GM19438 (cell line): ENCODE results near the gene IRS2.
A peak's percentile ranks its signal among the peaks of the same experiment; 100 is the strongest.
"Not testable (repeated sequence)": the region's sequence is repeated elsewhere in the genome, so short reads cannot be mapped to it uniquely, and the experiment has no call there.

Experiments
- ATAC-seq: cut with Tn5 transposase; IDR thresholded peaks from one replicate; pipeline ENCODE4 v1.9.1; 2021; ENCODE audit warnings: low read depth; ENCODE audit not compliant: unreplicated experiment

Gene IRS2, protein sequence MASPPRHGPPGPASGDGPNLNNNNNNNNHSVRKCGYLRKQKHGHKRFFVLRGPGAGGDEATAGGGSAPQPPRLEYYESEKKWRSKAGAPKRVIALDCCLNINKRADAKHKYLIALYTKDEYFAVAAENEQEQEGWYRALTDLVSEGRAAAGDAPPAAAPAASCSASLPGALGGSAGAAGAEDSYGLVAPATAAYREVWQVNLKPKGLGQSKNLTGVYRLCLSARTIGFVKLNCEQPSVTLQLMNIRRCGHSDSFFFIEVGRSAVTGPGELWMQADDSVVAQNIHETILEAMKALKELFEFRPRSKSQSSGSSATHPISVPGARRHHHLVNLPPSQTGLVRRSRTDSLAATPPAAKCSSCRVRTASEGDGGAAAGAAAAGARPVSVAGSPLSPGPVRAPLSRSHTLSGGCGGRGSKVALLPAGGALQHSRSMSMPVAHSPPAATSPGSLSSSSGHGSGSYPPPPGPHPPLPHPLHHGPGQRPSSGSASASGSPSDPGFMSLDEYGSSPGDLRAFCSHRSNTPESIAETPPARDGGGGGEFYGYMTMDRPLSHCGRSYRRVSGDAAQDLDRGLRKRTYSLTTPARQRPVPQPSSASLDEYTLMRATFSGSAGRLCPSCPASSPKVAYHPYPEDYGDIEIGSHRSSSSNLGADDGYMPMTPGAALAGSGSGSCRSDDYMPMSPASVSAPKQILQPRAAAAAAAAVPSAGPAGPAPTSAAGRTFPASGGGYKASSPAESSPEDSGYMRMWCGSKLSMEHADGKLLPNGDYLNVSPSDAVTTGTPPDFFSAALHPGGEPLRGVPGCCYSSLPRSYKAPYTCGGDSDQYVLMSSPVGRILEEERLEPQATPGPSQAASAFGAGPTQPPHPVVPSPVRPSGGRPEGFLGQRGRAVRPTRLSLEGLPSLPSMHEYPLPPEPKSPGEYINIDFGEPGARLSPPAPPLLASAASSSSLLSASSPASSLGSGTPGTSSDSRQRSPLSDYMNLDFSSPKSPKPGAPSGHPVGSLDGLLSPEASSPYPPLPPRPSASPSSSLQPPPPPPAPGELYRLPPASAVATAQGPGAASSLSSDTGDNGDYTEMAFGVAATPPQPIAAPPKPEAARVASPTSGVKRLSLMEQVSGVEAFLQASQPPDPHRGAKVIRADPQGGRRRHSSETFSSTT (N-terminal part only)

DNA sequence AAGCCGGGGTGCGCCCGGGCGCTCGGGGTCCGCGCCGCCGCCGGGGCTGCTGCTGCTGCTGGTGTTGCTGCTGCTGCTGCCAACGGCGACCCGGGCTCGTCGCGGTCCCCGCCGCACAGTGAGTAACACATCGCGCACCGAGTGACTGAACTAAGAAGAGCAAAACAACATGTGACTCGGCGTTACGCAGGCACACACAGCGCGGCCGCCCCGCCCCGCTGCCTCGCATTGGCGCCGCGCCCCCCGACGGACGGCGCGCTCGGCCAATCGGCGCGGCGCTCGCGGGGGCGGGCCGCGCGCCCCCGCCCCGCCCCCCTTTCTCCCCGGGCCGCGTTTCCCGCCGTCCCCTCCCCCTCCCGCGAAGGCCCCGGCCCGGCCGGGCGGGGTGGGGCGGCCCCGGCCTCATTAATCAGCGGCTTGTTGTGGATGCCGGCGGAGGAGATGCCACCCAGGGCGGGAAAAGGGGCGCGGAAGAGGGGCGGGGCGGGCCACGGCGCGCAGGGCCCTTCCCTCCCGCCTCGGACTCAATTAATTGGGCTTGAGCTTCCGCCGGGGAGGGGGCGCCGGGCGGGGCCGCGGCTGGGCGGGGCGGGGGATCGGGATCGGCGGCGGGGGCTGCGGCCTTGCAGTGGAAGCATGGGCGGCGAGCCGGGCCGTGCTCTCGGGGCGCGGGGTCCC is at the start of gene IRS2:
IRS2 (minus strand) TSS at position 127 of the 678 bp plus-strand sequence. CDS start 530 bp downstream, outside the sequence.
- ATAC-seq = peak; percentile 92

DNA sequence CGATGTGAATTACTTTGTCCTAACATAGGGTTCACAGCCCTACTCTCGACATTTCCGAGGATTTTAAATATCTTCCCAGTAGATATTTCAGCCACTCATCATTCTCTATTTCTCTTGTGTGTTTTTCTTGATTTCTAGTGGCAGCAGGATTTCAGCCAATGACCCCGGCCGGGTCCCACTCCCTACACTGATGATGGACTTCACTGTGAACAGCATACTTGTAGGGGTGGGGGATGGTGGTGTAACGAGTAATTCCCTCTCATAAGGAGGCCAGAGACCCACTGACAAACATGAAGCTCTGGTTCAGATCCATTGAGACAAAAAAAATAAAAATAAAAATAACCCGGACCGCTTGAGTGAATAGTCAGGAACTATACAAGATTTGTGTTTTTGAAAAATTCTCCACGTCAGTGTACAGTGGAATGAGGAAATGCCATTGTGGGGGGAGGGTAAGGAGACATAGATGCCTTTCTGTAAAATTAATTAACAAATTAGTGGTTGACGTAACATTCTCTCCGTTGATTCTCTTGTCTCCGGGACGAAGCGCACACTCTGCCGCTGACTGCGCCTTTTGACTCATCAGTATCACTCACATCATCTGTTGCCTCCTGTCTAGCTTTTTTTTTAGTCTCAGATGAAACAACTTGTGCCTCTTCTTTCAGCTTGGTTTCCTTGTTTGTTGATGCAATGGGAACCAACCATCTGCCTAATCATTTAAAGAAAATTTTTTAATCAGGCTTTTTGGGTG is 48.8 kb upstream of the IRS2 start:
- ATAC-seq = no peak

DNA sequence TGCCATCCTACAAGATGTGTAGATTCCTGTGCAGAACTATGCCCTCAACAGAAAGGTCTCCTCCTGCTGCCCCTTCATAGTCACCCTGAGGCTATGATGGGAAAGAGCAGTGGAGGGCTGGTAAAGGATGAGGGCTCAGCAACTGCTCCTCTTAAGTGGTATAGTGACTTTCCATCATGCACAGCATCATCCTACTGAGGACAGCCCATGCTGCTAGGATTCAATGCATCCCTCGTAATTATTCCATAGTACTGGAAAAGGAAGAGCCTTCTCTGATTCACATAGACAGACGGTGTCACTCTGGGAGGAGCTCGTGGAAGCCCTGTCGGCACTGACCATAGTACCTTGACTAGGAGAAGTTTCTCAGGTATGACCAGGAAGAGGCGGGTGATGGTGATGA is 47.6 kb upstream of the IRS2 start:
- no peak for ATAC-seq

DNA sequence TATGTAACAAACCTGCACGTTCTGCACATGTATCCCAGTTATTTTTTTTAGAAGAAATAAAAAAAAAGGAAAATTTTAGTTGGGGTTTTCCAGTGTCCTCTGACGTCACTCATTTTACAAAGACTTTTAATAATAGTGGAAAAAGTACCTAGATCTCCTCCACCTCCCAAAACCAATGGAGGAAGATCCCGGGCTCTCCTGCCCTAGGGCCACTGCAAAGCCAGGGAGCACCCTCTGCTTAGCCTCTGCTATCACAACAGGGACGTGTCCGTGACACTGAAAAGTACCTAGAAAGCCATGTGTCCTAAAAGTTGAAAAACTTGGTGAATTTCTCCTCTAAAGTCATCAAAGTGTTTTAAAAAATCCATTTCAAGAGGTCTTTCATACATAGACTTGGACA is 46.7 kb upstream of the IRS2 start:
- ATAC-seq = no peak

DNA sequence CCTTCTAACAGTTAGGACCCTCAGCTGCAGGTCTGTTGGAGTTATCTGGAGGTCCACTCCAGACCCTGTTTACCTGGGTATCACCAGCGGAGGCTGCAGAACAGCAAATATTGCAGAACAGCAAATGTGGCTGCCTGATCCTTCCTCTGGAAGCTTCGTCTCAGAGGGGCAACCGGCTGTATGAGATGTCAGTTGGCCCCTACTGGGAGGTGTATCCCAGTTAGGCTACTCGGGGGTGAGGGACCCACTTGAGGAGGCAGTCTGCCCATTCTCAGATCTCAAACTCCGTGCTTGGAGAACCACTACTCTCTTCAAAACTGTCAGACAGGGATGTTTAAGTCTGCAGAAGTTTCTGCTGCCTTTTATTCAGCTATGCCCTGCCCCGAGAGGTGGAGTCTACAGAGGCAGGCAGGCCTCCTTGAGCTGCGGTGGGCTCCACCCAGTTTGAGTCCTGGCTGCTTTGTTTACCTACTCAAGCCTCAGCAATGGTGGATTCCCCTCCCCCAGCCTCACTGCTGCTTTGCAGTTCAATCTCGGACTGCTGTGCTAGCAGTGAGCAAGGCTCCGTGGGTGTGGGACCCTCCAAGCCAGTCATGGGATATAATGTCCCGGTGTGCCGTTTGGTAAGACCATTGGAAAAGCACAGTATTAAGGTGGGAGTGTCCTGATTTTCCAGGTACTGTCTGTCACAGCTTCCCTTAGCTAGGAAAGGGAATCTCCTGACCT is 42.4 kb upstream of the IRS2 start:
- not testable (repeated sequence) for ATAC-seq

DNA sequence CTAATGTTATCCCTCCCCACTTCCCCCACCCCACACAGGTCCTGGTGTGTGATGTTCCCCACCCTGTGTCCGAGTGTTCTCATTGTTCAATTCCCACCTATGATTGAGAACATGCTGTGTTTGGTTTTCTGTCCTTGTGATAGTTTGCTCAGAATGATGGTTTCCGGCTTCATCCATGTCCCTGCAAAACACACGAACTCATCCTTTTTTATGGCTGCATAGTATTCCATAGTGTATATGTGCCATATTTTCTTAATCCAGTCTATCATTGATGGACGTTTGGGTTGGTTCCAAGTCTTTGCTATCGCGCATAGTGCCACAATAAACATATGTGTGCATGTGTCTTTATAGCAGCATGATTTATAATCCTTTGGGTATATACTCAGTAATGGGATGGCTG is 36.8 kb upstream of the IRS2 start:
- not testable (repeated sequence) for ATAC-seq

DNA sequence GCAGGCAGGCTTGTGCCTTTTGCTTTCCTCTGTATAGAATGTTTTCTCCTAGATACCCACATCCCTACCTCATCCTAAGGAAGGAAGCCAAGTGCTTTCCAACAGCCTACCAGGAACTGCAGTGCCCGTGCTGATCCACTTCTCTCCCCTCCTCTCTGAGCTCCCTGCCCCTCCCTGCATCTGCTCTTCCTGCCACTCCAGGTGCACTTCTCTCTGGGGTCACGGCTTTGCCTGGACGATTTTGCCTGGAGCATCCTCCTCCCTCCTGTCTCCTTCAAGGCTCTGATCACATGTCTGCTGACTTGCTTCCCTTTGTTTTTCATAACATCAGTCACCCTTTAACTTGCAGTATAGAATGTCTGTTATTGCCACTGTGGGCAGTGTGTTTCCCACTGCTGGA is 34.7 kb upstream of the IRS2 start:
- ATAC-seq = no peak

DNA sequence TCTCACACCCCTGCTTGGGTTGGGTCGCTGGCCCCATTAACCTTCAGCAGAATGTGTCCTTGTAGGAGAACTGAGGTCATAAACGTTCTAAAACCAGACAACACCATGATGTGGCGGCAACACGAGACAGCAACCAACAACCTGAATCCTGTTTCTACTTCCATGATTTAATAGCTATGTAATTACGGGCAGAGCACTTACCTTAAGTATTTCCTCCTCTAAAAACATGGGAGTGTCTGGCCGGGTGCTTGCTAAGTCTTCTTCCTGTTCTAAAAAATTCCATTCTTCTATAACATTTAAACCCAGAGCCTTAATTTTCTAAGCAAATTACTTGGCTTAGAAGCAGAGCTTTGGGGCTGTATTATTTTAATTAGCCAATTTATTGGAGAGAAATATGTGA is 33.5 kb upstream of the IRS2 start:
- no peak for ATAC-seq

DNA sequence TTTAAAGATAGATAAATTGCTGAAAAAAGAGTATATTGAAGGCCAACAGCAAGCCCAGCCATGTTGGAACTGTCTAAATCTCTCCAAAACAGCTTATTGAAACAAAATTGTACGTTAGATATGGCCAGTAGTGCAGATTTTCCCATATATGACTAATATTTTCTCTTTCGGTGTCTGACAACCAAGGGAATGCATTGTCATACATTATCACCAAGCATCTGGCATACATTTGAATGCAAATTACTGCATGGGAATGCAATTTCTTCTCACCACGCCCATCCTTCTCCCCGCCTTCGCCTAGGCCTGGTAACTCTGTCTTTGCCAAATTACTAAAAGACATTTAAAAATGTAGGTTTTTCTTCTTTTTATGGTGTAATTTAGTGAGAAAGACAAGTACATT is 32.5 kb upstream of the IRS2 start:
- ATAC-seq = no peak

DNA sequence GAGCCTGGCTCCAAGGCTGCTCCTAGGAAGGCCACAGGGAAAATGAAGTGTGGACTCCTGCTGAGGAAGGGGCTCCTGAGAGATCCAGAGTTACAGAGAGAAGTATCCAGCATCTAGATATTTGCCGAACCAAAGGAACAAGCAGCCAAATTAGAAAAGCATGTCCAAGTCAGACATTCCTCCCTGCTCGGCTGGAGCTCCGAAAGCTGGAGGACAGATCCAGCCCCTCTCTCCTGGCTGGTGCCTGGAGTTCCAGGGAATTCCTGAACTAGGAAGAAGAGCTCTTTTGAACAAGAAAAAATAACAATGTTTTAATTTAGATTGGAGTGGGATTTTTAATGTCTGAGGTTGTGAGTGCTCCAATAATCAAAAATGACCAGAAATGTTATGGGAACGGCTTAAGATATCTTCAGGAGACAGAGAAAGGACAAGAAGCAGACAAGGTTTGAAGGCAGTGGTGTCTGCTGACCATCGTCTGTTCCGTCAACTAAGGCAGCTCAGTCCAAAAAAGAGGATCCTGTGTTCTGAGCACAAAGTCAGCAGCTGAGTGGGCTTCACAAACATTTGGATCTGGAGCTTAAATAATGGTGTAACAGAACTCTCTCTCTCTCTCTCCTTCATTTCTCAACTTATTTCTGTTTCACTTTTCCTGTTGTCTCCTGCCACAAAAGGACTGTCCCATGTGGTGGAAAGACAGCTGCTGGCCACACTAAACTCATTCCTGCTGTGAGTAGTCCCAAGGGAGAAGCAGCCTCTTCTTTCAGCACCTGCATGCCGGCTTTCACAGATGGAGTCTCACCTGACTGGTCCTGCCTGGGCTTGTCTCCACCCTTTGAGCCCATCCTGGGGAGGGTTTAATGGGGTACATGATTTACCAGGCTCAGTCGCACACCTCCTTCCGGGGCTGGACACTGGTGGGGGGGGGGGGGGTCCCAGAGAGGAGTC is 31.5 kb upstream of the IRS2 start:
- no peak for ATAC-seq

DNA sequence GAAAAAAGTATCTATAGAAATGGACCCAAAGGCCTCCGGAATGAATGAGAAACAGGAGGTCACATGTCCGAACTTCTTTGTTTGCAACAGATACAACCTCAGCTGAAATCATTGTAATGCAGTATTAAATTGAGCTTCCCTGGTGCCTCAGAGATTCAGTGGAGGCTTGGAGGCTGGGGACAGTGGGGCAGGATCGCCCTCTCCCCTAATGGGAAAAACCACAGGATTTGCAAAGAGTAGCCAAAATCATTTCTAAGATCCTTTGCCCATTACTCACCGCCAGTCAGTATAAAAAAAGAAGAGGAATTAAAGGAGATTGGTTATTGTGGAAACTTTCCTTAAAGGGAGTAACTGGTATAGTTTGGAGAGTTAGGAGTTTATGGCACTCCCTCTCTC is 30.4 kb upstream of the IRS2 start:
- ATAC-seq = no peak

DNA sequence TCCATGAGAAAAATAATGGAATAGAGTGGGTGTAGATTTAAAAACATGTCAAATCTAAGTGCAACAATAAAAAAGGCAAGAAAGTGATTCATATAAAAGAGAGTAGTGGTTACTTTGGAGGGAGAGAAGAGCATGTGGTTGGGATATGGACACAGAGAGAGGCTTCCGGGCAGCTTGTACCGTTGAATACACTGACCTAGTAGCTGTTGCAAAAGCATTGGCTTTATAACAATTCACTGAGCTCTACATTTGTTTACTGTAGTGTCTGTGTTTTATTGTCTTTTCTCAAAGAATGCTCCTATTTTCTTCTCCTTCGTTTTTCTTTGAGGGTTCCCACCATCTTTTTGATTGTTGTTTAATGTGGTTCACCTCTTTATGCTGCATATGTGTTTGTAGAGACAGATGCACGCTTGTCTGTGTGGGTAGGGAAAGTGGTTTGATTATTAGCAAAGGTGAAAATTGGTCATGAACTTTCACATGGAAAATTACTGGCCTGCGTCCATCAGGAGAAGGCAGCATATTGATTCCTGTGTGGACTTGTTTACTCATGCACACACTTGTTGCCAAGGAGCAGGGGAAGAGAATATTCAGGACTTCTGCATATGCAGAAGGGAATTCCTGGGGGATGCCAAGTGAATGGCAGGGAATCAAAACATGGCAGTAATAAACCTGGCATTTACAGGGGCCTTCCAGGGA is 29.9 kb upstream of the IRS2 start:
- ATAC-seq = no peak

DNA sequence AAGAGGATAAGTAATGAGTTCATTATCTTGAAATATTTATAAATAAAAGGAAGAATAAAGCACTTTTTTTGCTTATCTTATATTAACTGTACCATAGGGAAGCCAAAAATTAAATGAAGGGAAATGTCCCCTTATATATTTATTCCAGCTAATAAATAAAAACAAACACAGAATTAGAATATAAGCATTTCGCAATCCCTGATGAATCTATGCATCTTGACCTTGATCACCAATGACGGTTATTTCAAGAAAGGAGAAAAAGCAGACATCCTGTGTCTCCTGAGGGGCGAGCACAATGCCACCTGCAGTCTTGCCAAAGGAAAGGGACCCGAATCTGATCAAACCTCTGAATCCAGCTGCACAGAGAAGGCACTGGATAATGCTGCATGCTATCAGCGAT is 29.3 kb upstream of the IRS2 start:
- ATAC-seq = no peak

DNA sequence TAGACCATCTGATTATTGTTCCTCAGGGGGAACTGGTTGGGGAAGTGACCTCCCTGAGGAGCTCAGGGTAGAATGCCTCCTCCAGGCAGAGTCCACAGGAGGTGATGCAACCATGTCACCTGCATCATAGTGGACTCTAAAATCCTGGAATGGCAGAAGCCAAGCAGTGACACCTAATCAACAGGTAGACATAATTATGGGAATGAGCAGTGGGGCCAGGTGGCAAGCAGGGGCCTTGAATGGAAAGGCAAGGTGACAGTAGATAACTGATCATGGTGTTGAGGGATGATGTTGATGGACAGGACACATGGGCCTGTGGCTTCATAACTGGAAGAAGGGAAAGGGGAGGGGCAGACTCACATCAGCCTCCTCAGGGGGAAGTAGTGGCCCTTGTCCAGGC is 27.3 kb upstream of the IRS2 start:
- ATAC-seq = no peak

DNA sequence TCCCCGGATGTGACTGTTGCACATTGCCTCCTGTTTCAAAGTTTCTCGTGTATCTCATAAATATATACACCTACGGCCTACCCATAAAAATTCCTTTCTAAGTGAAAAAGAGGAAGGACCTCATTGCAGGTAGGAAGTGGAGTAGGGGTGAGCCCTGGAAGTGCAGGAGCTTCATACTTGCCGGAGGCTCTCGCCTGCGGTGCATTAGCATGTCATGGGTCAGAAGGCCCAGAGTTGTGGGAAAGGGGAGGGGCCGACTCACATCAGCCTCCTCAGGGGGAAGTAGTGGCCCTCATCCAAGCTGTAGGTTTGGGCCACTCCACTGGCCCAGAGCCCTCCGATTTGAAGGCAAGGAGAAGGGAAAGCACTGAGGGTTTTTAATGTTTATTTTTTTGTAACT is 26.0 kb upstream of the IRS2 start:
- no peak for ATAC-seq

DNA sequence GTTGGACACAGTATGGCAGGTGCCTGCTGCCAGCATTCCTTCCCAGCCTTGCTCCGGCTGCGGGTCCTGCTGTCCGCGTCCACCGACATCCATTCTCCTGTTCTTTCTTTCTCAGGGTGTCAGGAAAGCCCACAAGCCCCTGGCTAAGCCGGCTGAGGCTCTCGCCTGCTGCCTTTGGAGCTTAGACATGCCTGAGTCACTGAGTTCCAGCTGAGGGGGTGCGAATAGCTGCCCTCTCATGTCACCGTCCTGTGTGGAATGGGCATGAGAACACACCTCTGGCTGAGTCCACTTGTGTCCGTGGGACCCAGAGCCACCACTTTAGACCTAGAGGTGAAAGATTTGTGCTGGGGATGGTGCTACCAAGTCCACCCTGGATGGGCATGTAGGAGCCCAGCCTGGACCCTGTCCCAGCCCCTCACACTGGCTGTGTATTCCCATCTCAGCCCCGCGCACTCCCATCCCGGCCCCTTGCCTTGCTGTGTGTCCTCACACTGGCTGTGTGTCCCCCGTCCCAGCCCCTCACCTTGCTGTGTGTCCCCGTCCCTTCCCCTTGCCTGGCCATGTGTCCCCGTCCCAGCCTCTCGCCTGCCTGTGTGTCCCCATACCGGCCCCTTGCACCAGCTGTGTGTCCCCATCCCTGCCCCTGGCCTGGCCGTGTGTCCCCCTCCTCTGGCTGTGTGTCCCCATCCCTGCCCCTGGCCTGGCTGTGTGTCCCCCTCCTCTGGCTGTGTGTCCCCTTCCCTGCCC is 24.6 kb upstream of the IRS2 start:
- no peak for ATAC-seq
